H1 (cell line): Measurements from ENCODE around the gene TNFRSF1A. TPM values are rescaled to one million over a fixed set of nuclear protein-coding genes. Genes with fewer than 3 reads are reported as not detected.

Experiments used
- CTCF ChIA-PET: fragments of 300-600 bp; sonication (Branson Sonifier 250); formaldehyde crosslinking; loops from one replicate; lab custom pipeline; 2021; ENCODE audit not compliant: partially characterized antibody; lab: Charles Lee
- POLR2A ChIA-PET: fragments of 300-600 bp; sonication (Branson Sonifier 250); formaldehyde crosslinking; loops from one replicate; lab custom pipeline; 2021; ENCODE audit warnings: inconsistent platforms; ENCODE audit not compliant: partially characterized antibody; lab: Charles Lee
- DNase-seq, 2 experiments: peaks; one replicate each; pipeline versions ENCODE4 v3.0.0 to v3.0.0-alpha.2; 2010 to 2022; ENCODE audit warnings: low spot score in 2 of 2, low read depth in 1 of 2, mixed read lengths in 1 of 2
- FAIRE-seq: peaks from 2 replicates; lab custom pipeline; 2011; peaks lifted over from hg19 to GRCh38; lab: Jason Lieb, UNC
- H2AFZ ChIP-seq: 2 replicates; pipeline ENCODE4 v1.8.1; 2012; ENCODE audit warnings: low read length, inconsistent platforms
- H2AK5ac ChIP-seq: 2 replicates; pipeline ENCODE4 v1.6.1; 2013; ENCODE audit warnings: low read depth, low read length
- H2BK120ac ChIP-seq: replicated peaks from 2 replicates; pipeline ENCODE3; 2013; ENCODE audit warnings: low read depth, low read length, inconsistent platforms
- H2BK12ac ChIP-seq: 2 replicates; pipeline ENCODE4 v1.6.1; 2013; ENCODE audit warnings: low read depth, low read length
- H2BK15ac ChIP-seq: 2 replicates; pipeline ENCODE4 v1.6.1; 2013; ENCODE audit warnings: low read length
- H2BK20ac ChIP-seq: 2 replicates; pipeline ENCODE4 v1.6.1; 2013; ENCODE audit warnings: low read length
- H2BK5ac ChIP-seq: 2 replicates; pipeline ENCODE4 v1.6.1; 2013; ENCODE audit warnings: low read depth, low read length
- H3K14ac ChIP-seq: 2 replicates; pipeline ENCODE4 v1.6.1; 2013; ENCODE audit warnings: inconsistent platforms; ENCODE audit not compliant: insufficient read length
- H3K18ac ChIP-seq: 2 replicates; pipeline ENCODE4 v1.6.1; 2013; ENCODE audit warnings: low read length; ENCODE audit errors: extremely low read depth
- H3K23ac ChIP-seq: 2 replicates; pipeline ENCODE4 v1.6.1; 2013; ENCODE audit warnings: inconsistent platforms; ENCODE audit not compliant: insufficient read length
- H3K23me2 ChIP-seq: 2 replicates; pipeline ENCODE4 v1.6.1; 2013; ENCODE audit warnings: low read depth, low read length
- H3K27ac ChIP-seq: 2 replicates; pipeline ENCODE4 v1.6.1; 2011; ENCODE audit warnings: low read depth, low read length, inconsistent platforms
- H3K27me3 ChIP-seq, 4 experiments: replicated peaks in 1 of 4; 1 replicate in 1 of 4; 2 replicates in 3 of 4; pipeline versions ENCODE4 v1.6.1 to v1.8.1; 2011 to 2013; ENCODE audit warnings: low read length in 3 of 4, mild to moderate bottlenecking in 3 of 4, inconsistent platforms in 2 of 4, mixed read lengths in 2 of 4, moderate library complexity in 1 of 4; ENCODE audit not compliant: control insufficient read depth in 3 of 4, insufficient read depth in 3 of 4; ENCODE audit errors: extremely low read depth in 1 of 4
- H3K36me3 ChIP-seq, 4 experiments: 2 replicates each; pipeline versions ENCODE4 v1.6.1 to v1.8.1; 2011 to 2013; ENCODE audit warnings: mild to moderate bottlenecking in 4 of 4, low read length in 3 of 4, moderate library complexity in 2 of 4, control low read depth in 1 of 4, inconsistent platforms in 1 of 4; ENCODE audit not compliant: insufficient read depth in 4 of 4, control insufficient read depth in 2 of 4
- H3K4ac ChIP-seq: replicated peaks from 2 replicates; pipeline ENCODE3; 2013; ENCODE audit warnings: low read length, low read depth, mixed read lengths, inconsistent platforms; ENCODE audit not compliant: insufficient read length
- H3K4me1 ChIP-seq, 4 experiments: replicated peaks in 1 of 4; 1 replicate in 1 of 4; 2 replicates in 3 of 4; pipeline versions ENCODE4 v1.6.1 to v1.8.1; 2011 to 2013; ENCODE audit warnings: low read length in 3 of 4, inconsistent platforms in 2 of 4, mixed read lengths in 1 of 4; ENCODE audit not compliant: insufficient read depth in 4 of 4, control insufficient read depth in 3 of 4
- H3K4me2 ChIP-seq, 2 experiments: 2 replicates each; pipeline versions ENCODE4 v1.6.1 to v1.8.1; 2011 to 2013; ENCODE audit warnings: low read depth in 2 of 2, low read length in 2 of 2, control low read depth in 1 of 2, inconsistent platforms in 1 of 2, mild to moderate bottlenecking in 1 of 2; ENCODE audit not compliant: insufficient read depth in 1 of 2
- H3K4me3 ChIP-seq, 4 experiments: fragments of 200-600, 300-600 bp in 1 of 4; sonication (generic), shearing (Covaris generic), sonication (Bioruptor Twin) in 1 of 4; 2 replicates each; pipeline versions ENCODE4 v1.5.1 to v1.8.1; 2011 to 2016; ENCODE audit warnings: low read length in 4 of 4, low read depth in 3 of 4, control low read depth in 2 of 4, inconsistent platforms in 2 of 4, mild to moderate bottlenecking in 2 of 4, mixed read lengths in 1 of 4, moderate library complexity in 1 of 4; ENCODE audit not compliant: insufficient read depth in 2 of 4; ENCODE audit errors: extremely low read depth in 1 of 4
- H3K56ac ChIP-seq: replicated peaks from 2 replicates; pipeline ENCODE3; 2013; ENCODE audit warnings: low read depth, mild to moderate bottlenecking, mixed read lengths, low read length, inconsistent platforms; ENCODE audit not compliant: insufficient read length
- H3K79me1 ChIP-seq: 2 replicates; pipeline ENCODE4 v1.6.1; 2013; ENCODE audit warnings: low read depth, low read length, control low read depth
- H3K79me2 ChIP-seq, 2 experiments: 2 replicates each; pipeline versions ENCODE4 v1.6.1 to v1.8.1; 2012 to 2013; ENCODE audit warnings: low read length in 2 of 2, mild to moderate bottlenecking in 2 of 2, inconsistent platforms in 1 of 2; ENCODE audit not compliant: insufficient read depth in 2 of 2, control insufficient read depth in 1 of 2
- H3K9ac ChIP-seq, 4 experiments: replicated peaks in 1 of 4; 1 replicate in 1 of 4; 2 replicates in 3 of 4; pipeline versions ENCODE4 v1.6.1 to v1.8.1; 2011 to 2013; ENCODE audit warnings: low read depth in 3 of 4, low read length in 3 of 4, control low read depth in 2 of 4, mild to moderate bottlenecking in 2 of 4, moderate library complexity in 2 of 4, inconsistent platforms in 1 of 4; ENCODE audit errors: extremely low read depth in 1 of 4
- H3K9me3 ChIP-seq, 2 experiments: 2 replicates each; pipeline versions ENCODE4 v1.6.1 to v1.8.1; 2012 to 2013; ENCODE audit warnings: mild to moderate bottlenecking in 2 of 2, moderate library complexity in 2 of 2, control low read depth in 1 of 2, inconsistent platforms in 1 of 2, low read depth in 1 of 2, low read length in 1 of 2, mixed read lengths in 1 of 2; ENCODE audit not compliant: insufficient read depth in 2 of 2
- H4K20me1 ChIP-seq, 2 experiments: replicated peaks in 1 of 2; 2 replicates each; pipeline versions ENCODE3 to v1.8.1; 2011 to 2013; ENCODE audit warnings: inconsistent platforms in 2 of 2, low read length in 2 of 2, mild to moderate bottlenecking in 1 of 2; ENCODE audit not compliant: insufficient read depth in 2 of 2, control insufficient read depth in 1 of 2
- H4K5ac ChIP-seq: 2 replicates; pipeline ENCODE4 v1.6.1; 2013; ENCODE audit warnings: low read length, low read depth, mixed read lengths, inconsistent platforms; ENCODE audit not compliant: insufficient read length
- H4K8ac ChIP-seq: 2 replicates; pipeline ENCODE4 v1.8.0; 2013; ENCODE audit warnings: mild to moderate bottlenecking, moderate library complexity, low read length, inconsistent platforms; ENCODE audit not compliant: insufficient read depth; ENCODE audit errors: extremely low read depth
- H4K91ac ChIP-seq: replicated peaks from 2 replicates; pipeline ENCODE3; 2013; ENCODE audit warnings: low read length, mixed read lengths, inconsistent platforms; ENCODE audit not compliant: insufficient read length
- BRCA1 ChIP-seq: IDR thresholded peaks from 2 replicates; pipeline ENCODE4 v1.6.1; 2012; ENCODE audit warnings: low read depth, low read length, improper control_type of control experiment
- HDAC2 ChIP-seq, 2 experiments: fragments of 300-600 bp in 1 of 2; sonication (generic) in 1 of 2; IDR thresholded peaks; 2 replicates each; pipeline ENCODE4 v1.6.1; 2011 to 2012; ENCODE audit warnings: low read depth in 2 of 2, low read length in 2 of 2, mild to moderate bottlenecking in 2 of 2, moderate library complexity in 2 of 2, borderline replicate concordance in 1 of 2, inconsistent platforms in 1 of 2
- POLR2A ChIP-seq, 2 experiments: IDR thresholded peaks; 1 replicate in 1 of 2; 2 replicates in 1 of 2; pipeline ENCODE4 v1.6.1; 2011; ENCODE audit warnings: low read depth in 2 of 2, low read length in 2 of 2, mild to moderate bottlenecking in 2 of 2; ENCODE audit errors: control extremely low read depth in 1 of 2
- POU5F1 ChIP-seq: IDR thresholded peaks from 2 replicates; pipeline ENCODE4 v1.6.1; 2011; ENCODE audit warnings: low read depth, mild to moderate bottlenecking, low read length, moderate library complexity
- WGBS, 2 experiments: shearing (Covaris generic) in 1 of 2; methylation state at CpG; one replicate each; pipeline versions ENCODE4 v1.1.6 to v1.1.7; 2013 to 2015; ENCODE audit warnings: low lambda C conversion rate in 2 of 2, mixed read lengths in 2 of 2, inconsistent platforms in 1 of 2, low coverage in 1 of 2, missing lambda C conversion rate in 1 of 2; ENCODE audit not compliant: insufficient replicate concordance in 2 of 2, insufficient coverage in 1 of 2, insufficient read length in 1 of 2; ENCODE audit errors: extremely low coverage in 1 of 2, missing lambda C conversion rate in 1 of 2; 5-methylcytosine and 5-hydroxymethylcytosine counted together
- polyA plus RNA-seq, 7 experiments: library from polyadenylated mRNA; depleted of rRNA in 3 of 7; stranded (reverse) in 5 of 7; unstranded in 2 of 7; fragments of >200 nt in 5 of 7; fragments of 200-250 nt in 2 of 7; gene quantifications; 1 replicate in 5 of 7; 2 replicates in 1 of 7; 4 replicates in 1 of 7; pipeline versions ENCODE4 v1.2.1 to v1.2.3, GENCODE V29; 2011 to 2013; ENCODE audit warnings: missing spikeins in 2 of 7, mixed read lengths in 2 of 7
- total RNA-seq: library from RNA; stranded (reverse); fragmentation: NEBNext Ultra II Directional; extraction: Animal tissue kit (Norgen Biotek cat#: 25700); gene quantifications from 2 replicates; pipeline ENCODE4 v1.2.1, GENCODE V29; 2021
- TF ChIP-seq, protein P1 (sequence below): IDR thresholded peaks from 2 replicates; pipeline ENCODE4 v1.6.1; 2011; ENCODE audit warnings: low read length, improper control_type of control experiment

TNFRSF1A gene
- total and polyA plus RNA-seq, 2 of the 8 experiments (the other 6 are each of a cell fraction or from before 2014, with no cell fraction given) = 28.7 to 42.1 TPM

DNA sequence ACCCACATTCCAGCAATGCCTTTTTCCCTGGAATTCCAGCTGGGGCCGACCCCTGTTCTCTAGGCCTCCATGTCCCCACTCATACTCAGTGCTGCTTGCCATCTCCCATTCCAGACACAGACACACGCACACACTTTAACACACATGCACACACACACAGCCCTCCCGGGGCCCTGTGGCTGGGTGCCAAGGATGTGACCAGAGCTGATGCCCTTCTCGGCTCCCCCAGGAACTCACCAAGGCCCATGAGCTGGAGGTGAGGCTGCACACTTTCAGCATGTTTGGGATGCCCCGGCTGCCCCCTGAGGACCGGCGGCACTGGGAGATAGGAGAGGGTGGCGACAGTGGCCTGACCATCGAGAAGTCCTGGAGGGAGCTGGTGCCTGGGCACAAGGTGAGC, 27.1 kb downstream of the TNFRSF1A start:
- no peak overlapping the region for H2BK15ac ChIP-seq
- FAIRE-seq = no peak
- H3K23me2 ChIP-seq = peaks cover 6% of the 10 kb centered on the region; the same call in 1 of the 2 replicates
- no peak overlapping the region for H3K56ac ChIP-seq
- no peak overlapping the region for H4K5ac ChIP-seq
- H2BK120ac ChIP-seq = no peak overlapping the region
- ChIA-PET POLR2A (interaction anchor here (1.0 to 3.8 kb wide), 11 partner anchors 8 to 220 kb away, joined by 3 to 24 read pairs (median 4); partner anchors contain the start of genes GAPDH and VAMP1), CTCF (interaction anchor here (3.8 kb wide), 1 partner anchor 11 kb away, joined by 20 read pairs; no protein-coding TSS in a partner anchor)
- H3K4me1 ChIP-seq = peaks cover 4 to 25% (median 20%) of the 10 kb centered on the region in 4 experiments
- peaks cover 0 to 2% of the 10 kb centered on the region in 2 experiments for H4K20me1 ChIP-seq
- TF ChIP-seq HDAC2 (IDR thresholded peaks at IDR 0.05; ENCODE audit: borderline replicate concordance in 1 of 2, low read depth in 2 of 2, low read length in 2 of 2) (no peak), POLR2A (IDR thresholded peaks at IDR 0.05; ENCODE audit: control extremely low read depth in 1 of 2, low read depth in 2 of 2, low read length in 2 of 2) (no peak), POU5F1 (no peak), BRCA1 (no peak)
- TF ChIP-seq, protein P1, sequence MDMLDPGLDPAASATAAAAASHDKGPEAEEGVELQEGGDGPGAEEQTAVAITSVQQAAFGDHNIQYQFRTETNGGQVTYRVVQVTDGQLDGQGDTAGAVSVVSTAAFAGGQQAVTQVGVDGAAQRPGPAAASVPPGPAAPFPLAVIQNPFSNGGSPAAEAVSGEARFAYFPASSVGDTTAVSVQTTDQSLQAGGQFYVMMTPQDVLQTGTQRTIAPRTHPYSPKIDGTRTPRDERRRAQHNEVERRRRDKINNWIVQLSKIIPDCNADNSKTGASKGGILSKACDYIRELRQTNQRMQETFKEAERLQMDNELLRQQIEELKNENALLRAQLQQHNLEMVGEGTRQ = no peak
- no peak overlapping the region for H3K27ac ChIP-seq
- H2BK5ac ChIP-seq = no peak overlapping the region
- no peak overlapping the region for H3K14ac ChIP-seq
- H3K9me3 ChIP-seq = no peaks in the 10 kb centered on the region
- H3K79me2 ChIP-seq = no peaks in the 10 kb centered on the region
- 92% methylated on average over 9 of the region's 9 CpGs; no CpG with 5 or more reads in 1 of the 2 experiments for WGBS, 2 experiments
- no peak overlapping the region for H4K91ac ChIP-seq
- H3K4me3 ChIP-seq = no peak overlapping the region
- no peak overlapping the region for H2AFZ ChIP-seq
- H2BK12ac ChIP-seq = no peak overlapping the region
- H3K79me1 ChIP-seq = peaks cover under 1% of the 10 kb centered on the region
- H3K4me2 ChIP-seq = no peak overlapping the region
- H3K27me3 ChIP-seq = peaks cover 0 to 3% (median 0%) of the 10 kb centered on the region in 4 experiments; a peak in 3 of 7 replicates
- no peak overlapping the region for H4K8ac ChIP-seq
- no peak overlapping the region for H2BK20ac ChIP-seq
- H3K18ac ChIP-seq = no peak overlapping the region
- H3K4ac ChIP-seq = no peak overlapping the region
- no peak overlapping the region for H3K9ac ChIP-seq
- H3K36me3 ChIP-seq = peaks cover 4 to 29% (median 12%) of the 10 kb centered on the region in 4 experiments; a peak in 6 of 8 replicates
- H3K23ac ChIP-seq = no peak overlapping the region
- H2AK5ac ChIP-seq = no peak overlapping the region
- DNase-seq = no peak
